Uterus (tissue), 4 donors: ENCODE results near the gene ASCC2. TPM values are rescaled to one million over a fixed set of nuclear protein-coding genes. Genes with fewer than 3 reads are reported as not detected.
"Not testable (repeated sequence)": the region's sequence is repeated elsewhere in the genome, so short reads cannot be mapped to it uniquely, and the experiment has no call there.

Experiments
- DNase-seq, 2 donors: peaks; one replicate each; pipeline ENCODE4 v3.0.0-alpha.2; 2019 to 2020
- H3K27ac ChIP-seq, 2 donors: fragments of 200-600 bp; sonication (generic); 1 replicate in 1 of 2; 2 replicates in 1 of 2; pipeline ENCODE4 v1.5.1; 2016 to 2018
- H3K27me3 ChIP-seq, 2 donors: fragments of 200-600 bp; sonication (generic); one replicate each; pipeline ENCODE4 v1.5.1; 2018 to 2019; ENCODE audit warnings: control low read depth in 1 of 2
- H3K36me3 ChIP-seq, 2 donors: fragments of 200-600 bp; sonication (generic); one replicate each; pipeline ENCODE4 v1.5.1; 2019; ENCODE audit warnings: control low read depth in 1 of 2
- H3K4me1 ChIP-seq, 2 donors: fragments of 200-600 bp; sonication (generic); one replicate each; pipeline ENCODE4 v1.5.1; 2018 to 2019; ENCODE audit warnings: control low read depth in 1 of 2
- H3K4me3 ChIP-seq, 2 donors: fragments of 200-600 bp; sonication (generic); 1 replicate in 1 of 2; 2 replicates in 1 of 2; pipeline ENCODE4 v1.5.1; 2018 to 2019; ENCODE audit warnings: mild to moderate bottlenecking in 1 of 2
- H3K9me3 ChIP-seq, 2 donors: fragments of 200-600 bp; sonication (generic); one replicate each; pipeline ENCODE4 v1.5.1; 2019; ENCODE audit warnings: control low read depth in 1 of 2
- CTCF ChIP-seq, 4 experiments: fragments of 200-600 bp in 2 of 4; fragments of 450-650 bp in 2 of 4; sonication (generic) in 2 of 4; IDR thresholded peaks; one replicate each; pipeline ENCODE4 v1.5.1; 2016 to 2019; ENCODE audit warnings: antibody characterized with exemption in 4 of 4, mild to moderate bottlenecking in 2 of 4, moderate library complexity in 1 of 4
- POLR2A ChIP-seq, 2 donors: fragments of 450-650 bp; IDR thresholded peaks; one replicate each; pipeline ENCODE4 v1.6.1; 2016; ENCODE audit warnings: antibody characterized with exemption in 2 of 2, mild to moderate bottlenecking in 1 of 2, moderate library complexity in 1 of 2
- intact Hi-C: fragments of 100-400 bp; cut with DNase I; formaldehyde crosslinking; loops from one replicate; pipeline ENCODE4 v1.15.1; 2023; ENCODE audit warnings: low total_unique reads
- total RNA-seq, 4 donors: library from RNA; depleted of rRNA in 3 of 4; stranded (reverse); fragments of >200 nt in 3 of 4; gene quantifications; one replicate each; pipeline versions ENCODE4 v1.1.0 to v1.2.4, GENCODE V29; 2014 to 2023
- donor health status: DM: yes; HTN: yes; CAD: no.

The ASCC2 gene
- total RNA-seq, 4 donors from 2014 or later = 14.9 to 47.1 (median 24.3) TPM

- H3K4me1 ChIP-seq = no peaks in the 10 kb centered on the region
- intact Hi-C loops = no loop called here
- DNase-seq = no peak
- no peak overlapping the region for H3K4me3 ChIP-seq
- no peaks in the 10 kb centered on the region for H3K9me3 ChIP-seq
- no peak overlapping the region for H3K27ac ChIP-seq
- TF ChIP-seq CTCF (IDR thresholded peaks at IDR 0.05) (no peak), POLR2A (IDR thresholded peaks at IDR 0.05) (no peak)
- H3K27me3 ChIP-seq = no peaks in the 10 kb centered on the region
- no peaks in the 10 kb centered on the region for H3K36me3 ChIP-seq
Observed at GRCh38 chr22:29758959-29759358, 79.1 kb downstream of the ASCC2 start.

GRCh38 chr22:29758068-29758622 lies 79.9 kb downstream of the ASCC2 start:
- H3K4me3 ChIP-seq = no peak overlapping the region
- no peaks in the 10 kb centered on the region for H3K36me3 ChIP-seq
- no peak for TF ChIP-seq CTCF (IDR thresholded peaks at IDR 0.05)
- DNase-seq = no peak
- no peaks in the 10 kb centered on the region for H3K4me1 ChIP-seq
- no peaks in the 10 kb centered on the region for H3K9me3 ChIP-seq
- intact Hi-C loops = no loop called here
- no peaks in the 10 kb centered on the region for H3K27me3 ChIP-seq
- H3K27ac ChIP-seq = no peak overlapping the region

DNA sequence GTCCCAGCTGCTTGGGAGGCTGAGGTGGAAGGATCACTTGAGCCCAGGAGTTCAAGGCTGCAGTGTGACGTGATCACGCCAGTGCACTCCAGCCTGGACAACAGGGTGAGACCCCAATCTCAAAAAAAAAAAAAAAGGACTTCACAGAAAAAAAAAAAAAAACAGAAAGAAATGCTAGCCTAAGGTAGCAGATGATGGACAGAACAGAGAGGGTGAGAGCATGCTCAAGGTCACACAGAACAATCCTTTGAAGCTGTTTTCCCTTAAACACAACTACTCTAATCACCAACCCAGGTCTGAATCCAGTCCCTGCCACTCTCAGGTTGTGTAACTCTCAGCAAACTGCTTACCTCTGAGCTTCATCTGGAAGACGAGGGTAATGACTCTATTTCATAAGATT lies 81.0 kb downstream of the ASCC2 start:
- intact Hi-C loops = no loop called here
- Histone ChIP-seq H3K4me1 (no peaks in the 10 kb centered on the region), H3K9me3 (no peaks in the 10 kb centered on the region), H3K27ac (no peak overlapping the region), H3K4me3 (no peak overlapping the region), H3K36me3 (no peaks in the 10 kb centered on the region), H3K27me3 (no peaks in the 10 kb centered on the region)
- no peak for TF ChIP-seq CTCF (IDR thresholded peaks at IDR 0.05)
- TF ChIP-seq POLR2A (IDR thresholded peaks at IDR 0.05) = no peak
- DNase-seq = no peak

- no peaks in the 10 kb centered on the region for H3K9me3 ChIP-seq
- no peak overlapping the region for H3K27ac ChIP-seq
- TF ChIP-seq POLR2A (IDR thresholded peaks at IDR 0.05) (no peak), CTCF (IDR thresholded peaks at IDR 0.05) (no peak)
- no peak for DNase-seq
- H3K36me3 ChIP-seq = no peaks in the 10 kb centered on the region
- no peak overlapping the region for H3K4me3 ChIP-seq
- intact Hi-C loops = no loop called here
- H3K27me3 ChIP-seq = no peaks in the 10 kb centered on the region
- no peaks in the 10 kb centered on the region for H3K4me1 ChIP-seq
Observed at GRCh38 chr22:29756341-29756740, 81.7 kb downstream of the ASCC2 start.

GRCh38 chr22:29755889-29756288 lies 82.2 kb downstream of the ASCC2 start:
- Histone ChIP-seq H3K27me3 (no peaks in the 10 kb centered on the region), H3K4me3 (no peak overlapping the region), H3K36me3 (no peaks in the 10 kb centered on the region), H3K27ac (no peak overlapping the region), H3K9me3 (no peaks in the 10 kb centered on the region), H3K4me1 (no peaks in the 10 kb centered on the region)
- intact Hi-C loops = no loop called here
- TF ChIP-seq CTCF (IDR thresholded peaks at IDR 0.05) (no peak), POLR2A (IDR thresholded peaks at IDR 0.05) (no peak)
- no peak for DNase-seq

DNA sequence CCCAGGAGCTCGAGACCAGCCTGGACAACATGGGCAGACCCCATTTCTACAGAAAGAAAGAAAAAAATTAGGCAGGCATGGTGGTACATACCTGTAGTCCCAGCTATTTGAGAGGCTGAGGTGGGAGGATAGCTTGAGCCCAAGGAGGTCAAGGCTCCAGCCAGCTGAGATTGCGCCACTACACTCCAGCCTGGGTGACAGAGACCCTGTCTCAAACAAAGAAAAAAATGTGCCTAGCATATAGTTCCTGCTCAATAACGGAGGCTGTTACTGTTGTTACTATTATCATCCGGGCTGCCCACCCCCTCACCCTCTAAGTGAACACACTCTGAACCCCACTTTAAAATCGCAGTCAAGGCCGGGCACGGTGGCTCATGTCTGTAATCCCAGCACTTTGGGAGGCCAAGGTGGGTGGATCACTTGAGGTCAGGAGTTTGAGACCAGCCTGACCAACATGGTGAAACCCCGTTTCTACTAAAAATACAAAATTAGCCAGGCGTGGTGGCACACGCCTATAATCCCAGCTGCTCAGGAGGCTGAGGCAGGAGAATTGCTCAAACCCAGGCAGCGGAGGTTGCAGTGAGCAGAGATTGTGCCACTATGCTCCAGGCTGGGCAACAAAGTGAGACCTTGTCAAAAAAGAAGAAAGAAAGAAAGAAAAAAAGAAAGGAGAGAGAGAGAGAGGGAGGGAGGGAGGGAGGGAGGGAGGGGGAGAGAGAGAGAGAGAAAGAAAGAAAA lies 83.2 kb downstream of the ASCC2 start:
- DNase-seq, H3K9me3 ChIP-seq, H3K27me3 ChIP-seq, H3K36me3 ChIP-seq, H3K4me1 ChIP-seq, intact Hi-C loops, H3K27ac ChIP-seq, H3K4me3 ChIP-seq: not testable (repeated sequence)
